HEK293 (cell line): Measurements from ENCODE around the gene NEK11.

Experiments used
- CTCF ChIA-PET: fragments of 350-600 bp; formaldehyde crosslinking; extraction: SDS; loops from one replicate; lab custom pipeline; 2021; ENCODE audit warnings: antibody characterized with exemption; lab: Yijun Ruan, JAX
- POLR2A ChIA-PET: fragments of 300-600 bp; formaldehyde crosslinking; extraction: SDS; loops from one replicate; lab custom pipeline; 2020; ENCODE audit warnings: antibody characterized with exemption, inconsistent platforms; lab: Yijun Ruan, JAX
- H3K27ac ChIP-seq: fragments of 200-500 bp; sonication (Bioruptor generic); 2 replicates; pipeline ENCODE4 v1.5.1; 2014; ENCODE audit warnings: low read depth, low read length, control low read depth, inconsistent platforms; ENCODE audit errors: extremely low read depth
- H3K36me3 ChIP-seq, 2 experiments: fragments of 200-500 bp in 1 of 2; sonication (Bioruptor generic) in 1 of 2; 1 replicate in 1 of 2; 2 replicates in 1 of 2; pipeline ENCODE4 v1.5.1; 2014 to 2017; ENCODE audit warnings: inconsistent platforms in 2 of 2, low read length in 2 of 2; ENCODE audit not compliant: control insufficient read depth in 2 of 2, insufficient read depth in 1 of 2
- H3K4me1 ChIP-seq: fragments of 200-500 bp; sonication (Bioruptor generic); 2 replicates; pipeline ENCODE4 v1.5.1; 2014; ENCODE audit warnings: mild to moderate bottlenecking, low read length, inconsistent platforms; ENCODE audit not compliant: control insufficient read depth, insufficient read depth
- H3K4me3 ChIP-seq: 2 replicates; pipeline ENCODE4 v1.5.1; 2011; ENCODE audit warnings: low read depth, mild to moderate bottlenecking, control low read depth, low read length, moderate library complexity
- H3K9me3 ChIP-seq: fragments of 200-500 bp; sonication (Bioruptor generic); 2 replicates; pipeline ENCODE4 v1.5.1; 2014; ENCODE audit warnings: low read depth, low read length, inconsistent platforms; ENCODE audit not compliant: control insufficient read depth, insufficient read depth
- ELK4 ChIP-seq: IDR thresholded peaks from 2 replicates; pipeline ENCODE4 v1.6.1; 2011; ENCODE audit warnings: mild to moderate bottlenecking, low read depth, low read length, borderline replicate concordance
- GLI2 ChIP-seq: fragments of 450-650 bp; formaldehyde crosslinking; IDR thresholded peaks from 2 replicates; pipeline ENCODE4; 2017; ENCODE audit warnings: missing biosample characterization, missing genetic modification characterization, low read depth, borderline replicate concordance
- HIC1 ChIP-seq: fragments of 450-650 bp; formaldehyde crosslinking; IDR thresholded peaks from 2 replicates; pipeline ENCODE4 v1.5.1; 2016; ENCODE audit warnings: missing biosample characterization, missing genetic modification characterization
- IKZF3 ChIP-seq: fragments of 450-650 bp; IDR thresholded peaks from 2 replicates; pipeline ENCODE4 v1.5.0; 2018; ENCODE audit warnings: missing biosample characterization, mild to moderate bottlenecking, missing genetic modification characterization, moderate library complexity
- INSM2 ChIP-seq: fragments of 450-650 bp; formaldehyde crosslinking; IDR thresholded peaks from 2 replicates; pipeline ENCODE4 v1.5.1; 2016; ENCODE audit warnings: missing biosample characterization, missing genetic modification characterization
- MYNN ChIP-seq: fragments of 450-650 bp; formaldehyde crosslinking; IDR thresholded peaks from 2 replicates; pipeline ENCODE4 v1.5.1; 2016; ENCODE audit warnings: missing biosample characterization, missing genetic modification characterization, borderline replicate concordance
- REPIN1 ChIP-seq: fragments of 450-650 bp; formaldehyde crosslinking; IDR thresholded peaks from 2 replicates; pipeline ENCODE4 v1.5.1; 2017; ENCODE audit warnings: missing biosample characterization, missing genetic modification characterization, low read depth
- SP7 ChIP-seq: fragments of 450-650 bp; formaldehyde crosslinking; IDR thresholded peaks from 2 replicates; pipeline ENCODE4 v1.5.1; 2016; ENCODE audit warnings: missing biosample characterization, missing genetic modification characterization
- YY1 ChIP-seq: fragments of 450-650 bp; formaldehyde crosslinking; IDR thresholded peaks from 2 replicates; pipeline ENCODE4 v1.5.1; 2018; ENCODE audit warnings: missing biosample characterization, missing genetic modification characterization
- ZBTB17 ChIP-seq: fragments of 450-650 bp; formaldehyde crosslinking; IDR thresholded peaks from 2 replicates; pipeline ENCODE4 v1.5.1; 2016; ENCODE audit warnings: missing biosample characterization, missing genetic modification characterization
- ZBTB6 ChIP-seq: fragments of 450-650 bp; formaldehyde crosslinking; IDR thresholded peaks from 2 replicates; pipeline ENCODE4 v1.5.1; 2017; ENCODE audit warnings: missing biosample characterization, missing genetic modification characterization
- ZFP37 ChIP-seq: fragments of 450-650 bp; formaldehyde crosslinking; IDR thresholded peaks from 2 replicates; pipeline ENCODE4 v1.5.1; 2016; ENCODE audit warnings: missing biosample characterization, missing genetic modification characterization
- ZNF114 ChIP-seq: fragments of 450-650 bp; formaldehyde crosslinking; IDR thresholded peaks from 2 replicates; pipeline ENCODE4 v1.5.0; 2017; ENCODE audit warnings: missing biosample characterization, missing genetic modification characterization
- ZNF350 ChIP-seq: fragments of 450-650 bp; formaldehyde crosslinking; IDR thresholded peaks from 2 replicates; pipeline ENCODE4 v1.5.0; 2017; ENCODE audit warnings: missing biosample characterization, mild to moderate bottlenecking, missing genetic modification characterization
- ZNF37A ChIP-seq: fragments of 450-650 bp; IDR thresholded peaks from 2 replicates; pipeline ENCODE4 v1.5.1; 2018; ENCODE audit warnings: missing biosample characterization, missing genetic modification characterization
- ZNF394 ChIP-seq: fragments of 450-650 bp; formaldehyde crosslinking; IDR thresholded peaks from 2 replicates; pipeline ENCODE4 v1.5.1; 2016; ENCODE audit warnings: missing biosample characterization, missing genetic modification characterization, mild to moderate bottlenecking, moderate library complexity, borderline replicate concordance
- ZNF501 ChIP-seq: fragments of 450-650 bp; formaldehyde crosslinking; IDR thresholded peaks from 2 replicates; pipeline ENCODE4 v1.5.1; 2016; ENCODE audit warnings: missing biosample characterization, missing genetic modification characterization
- ZNF514 ChIP-seq: fragments of 450-650 bp; formaldehyde crosslinking; IDR thresholded peaks from 2 replicates; pipeline ENCODE4 v1.5.1; 2016; ENCODE audit warnings: missing biosample characterization, missing genetic modification characterization
- ZNF555 ChIP-seq: fragments of 450-650 bp; formaldehyde crosslinking; conservative IDR thresholded peaks from 2 replicates; pipeline ENCODE4 v1.5.1; 2017; ENCODE audit warnings: missing biosample characterization, mild to moderate bottlenecking, missing genetic modification characterization, inconsistent platforms
- ZNF624 ChIP-seq: fragments of 450-650 bp; formaldehyde crosslinking; IDR thresholded peaks from 2 replicates; pipeline ENCODE4 v1.5.1; 2017; ENCODE audit warnings: missing biosample characterization, missing genetic modification characterization
- ZNF654 ChIP-seq: fragments of 450-650 bp; formaldehyde crosslinking; IDR thresholded peaks from 2 replicates; pipeline ENCODE4 v1.5.1; 2016; ENCODE audit warnings: low read depth, missing biosample characterization, missing genetic modification characterization
- ZSCAN30 ChIP-seq: fragments of 450-650 bp; IDR thresholded peaks from 2 replicates; pipeline ENCODE4 v1.5.1; 2018; ENCODE audit warnings: missing biosample characterization, mild to moderate bottlenecking, missing genetic modification characterization, moderate library complexity
- ZXDB ChIP-seq: fragments of 450-650 bp; formaldehyde crosslinking; IDR thresholded peaks from 2 replicates; pipeline ENCODE4 v1.5.1; 2016; ENCODE audit warnings: missing biosample characterization, missing genetic modification characterization

The NEK11 gene

GRCh38 chr3:131349454-131349853 is 322.8 kb downstream of the NEK11 start (continued):
- TF ChIP-seq REPIN1 (tag by site-specific recombination): no peak

- no peak for TF ChIP-seq IKZF3 (tag by site-specific recombination)
- 0 out of 2 replicates have a peak, but pooled peaks have one; percentile 42 for TF ChIP-seq ZFP37 (tag by site-specific recombination)
- Histone ChIP-seq H3K4me1 (peaks cover 3% of the 10 kb centered on the region), H3K9me3 (no peaks in the 10 kb centered on the region), H3K27ac (no peak overlapping the region), H3K36me3 (no peaks in the 10 kb centered on the region), H3K4me3 (no peak overlapping the region)
- ChIA-PET POLR2A (no interaction called here), CTCF (interaction anchor here (0.5 kb wide), 1 partner anchor 317 kb away, joined by 3 read pairs; no protein-coding TSS in a partner anchor)
Observed at GRCh38 chr3:131349946-131350347, 323.3 kb downstream of the NEK11 start.

- Histone ChIP-seq H3K4me1 (peaks cover 3% of the 10 kb centered on the region), H3K4me3 (no peak overlapping the region), H3K9me3 (no peaks in the 10 kb centered on the region), H3K27ac (no peak overlapping the region), H3K36me3 (no peaks in the 10 kb centered on the region)
- ChIA-PET POLR2A (no interaction called here), CTCF (no interaction called here)
- no peak for TF ChIP-seq ZNF114
- no peak for TF ChIP-seq ZNF501 (tag by site-specific recombination)
- TF ChIP-seq INSM2: no peak
- TF ChIP-seq ZNF654 (tag by site-specific recombination): no peak
- TF ChIP-seq SP7 (tag by site-specific recombination): no peak
- no peak for TF ChIP-seq GLI2 (tag by site-specific recombination)
- TF ChIP-seq HIC1 (tag by site-specific recombination): no peak
- TF ChIP-seq YY1: no peak
- TF ChIP-seq ZNF514 (tag by site-specific recombination): no peak
- TF ChIP-seq ELK4: no peak
- TF ChIP-seq ZXDB (tag by site-specific recombination): no peak
- no peak for TF ChIP-seq ZNF37A (tag by site-specific recombination)
- no peak for TF ChIP-seq ZBTB17 (tag by site-specific recombination)
- TF ChIP-seq ZNF624 (tag by site-specific recombination): no peak
- no peak for TF ChIP-seq ZSCAN30 (tag by site-specific recombination)
- no peak for TF ChIP-seq MYNN
- TF ChIP-seq ZNF394 (tag by site-specific recombination): no peak
- TF ChIP-seq ZNF350: no peak
- no peak for TF ChIP-seq ZBTB6 (tag by site-specific recombination)
- no peak for TF ChIP-seq ZNF555 (tag by site-specific recombination)
Observed at GRCh38 chr3:131350506-131350905, 323.8 kb downstream of the NEK11 start.
